ENCODE data around the gene MYRF. TPM values are rescaled to one million over a fixed set of nuclear protein-coding genes. Genes with fewer than 3 reads are reported as not detected.

Gene MYRF
- total and polyA plus RNA-seq, 2 of the 4 experiments (the other 2 are of a cell fraction): 1.6 to 10.7 TPM

- no peak for TF ChIP-seq USF2 (IDR thresholded peaks at IDR 0.05; ENCODE audit: low read depth, low read length)
These were observed 17.7 kb downstream of the MYRF start (continued) for GRCh38 chr11:61769946-61770683.

GRCh38 chr11:61771195-61771894 lies 18.9 kb downstream of the MYRF start:
- H3K36me3 ChIP-seq (ENCODE audit: control insufficient read depth, insufficient read depth, low read length): no peaks in the 10 kb centered on the region
- DNase-seq: no peak
- H2AFZ ChIP-seq (replicated peaks; ENCODE audit: low read length, poor library complexity): peak overlapping the region; percentile 14
- H3K9ac ChIP-seq (ENCODE audit: low read depth, low read length): no peak overlapping the region
- no peak overlapping the region for H2BK20ac ChIP-seq (ENCODE audit: low read depth, low read length)
- no peak overlapping the region for H3K4ac ChIP-seq (ENCODE audit: low read depth, low read length)
- no peak overlapping the region for H2BK120ac ChIP-seq (ENCODE audit: low read depth, low read length)
- peaks cover 10% of the 10 kb centered on the region for H3K4me1 ChIP-seq (ENCODE audit: control insufficient read depth, insufficient read depth, low read length)
- H2BK15ac ChIP-seq (ENCODE audit: low read depth, low read length): no peak overlapping the region
- H3K56ac ChIP-seq (ENCODE audit: extremely low read depth, insufficient read depth, low read length): no peak overlapping the region
- no peak overlapping the region for H3K27ac ChIP-seq (ENCODE audit: insufficient read depth, low read length)
- H3K14ac ChIP-seq (replicated peaks; ENCODE audit: low read depth, low read length): no peak overlapping the region
- ATAC-seq (ENCODE audit: low read depth): no peak
- no peak overlapping the region for H4K5ac ChIP-seq (ENCODE audit: low read depth, low read length)
- no peak overlapping the region for H3K4me2 ChIP-seq (ENCODE audit: low read depth, low read length)
- intact Hi-C loops (cut with micrococcal nuclease): no loop called here
- no peak overlapping the region for H4K91ac ChIP-seq (ENCODE audit: insufficient read depth, low read depth, low read length)
- H3K9me1 ChIP-seq (ENCODE audit: insufficient read depth, low read length): no peaks in the 10 kb centered on the region
- CTCF ChIA-PET: no interaction called here
- no peak overlapping the region for H3K4me3 ChIP-seq (ENCODE audit: insufficient read depth, low read depth, low read length)
- H4K20me1 ChIP-seq (ENCODE audit: insufficient read depth, low read length): no peaks in the 10 kb centered on the region
- H3K23ac ChIP-seq (ENCODE audit: low read depth, low read length): no peak overlapping the region
- dilution Hi-C loops (cut with HindIII; ENCODE audit: low sequenced_read_pairs, unreplicated experiment): no loop called here
- no peaks in the 10 kb centered on the region for H3K9me3 ChIP-seq (ENCODE audit: control insufficient read depth, insufficient read depth, low read length)
- H2BK5ac ChIP-seq (ENCODE audit: low read depth, low read length, poor library complexity, severe bottlenecking): no peak overlapping the region
- in situ Hi-C loops (cut with MboI; ENCODE audit: low sequenced_read_pairs): no loop called here
- H3K79me1 ChIP-seq (ENCODE audit: low read depth in 1 of 2, low read length in 2 of 2): no peaks in the 10 kb centered on the region; a peak in 1 of 4 replicates
- H3K18ac ChIP-seq (ENCODE audit: low read depth, low read length): no peak overlapping the region
- H2AK9ac ChIP-seq (replicated peaks; ENCODE audit: low read depth, low read length, poor library complexity): no peak overlapping the region
- H3K27me3 ChIP-seq (ENCODE audit: control insufficient read depth, insufficient read depth, low read length): no peaks in the 10 kb centered on the region
- POLR2A ChIA-PET (ENCODE audit: unreplicated experiment): no interaction called here
- no TSS peak for BruUV-seq (replicated peaks)
- no peak overlapping the region for H4K8ac ChIP-seq (ENCODE audit: low read depth in 2 of 2, low read length in 2 of 2)
- 80% methylated on average over 4 of the region's 15 CpGs; no CpG with 5 or more reads in 1 of the 2 experiments for WGBS, 2 experiments (ENCODE audit: extremely low coverage in 2 of 2, insufficient read length in 1 of 2)
- peak overlapping the region; percentile 78; the same call in 1 of the 2 replicates for H2AK5ac ChIP-seq (ENCODE audit: low read depth, low read length)
- no peak for TF ChIP-seq RCOR1 (IDR thresholded peaks at IDR 0.05; ENCODE audit: insufficient replicate concordance, low read length)
- no peak for TF ChIP-seq CTCF (conservative IDR thresholded peaks at IDR 0.05; ENCODE audit: low read depth, low read length)
- no peak for TF ChIP-seq CHD1 (IDR thresholded peaks at IDR 0.05; ENCODE audit: low read depth, low read length)
- TF ChIP-seq NFE2L2 (IDR thresholded peaks at IDR 0.05; ENCODE audit: low read depth, low read length): no peak
- TF ChIP-seq USF2 (IDR thresholded peaks at IDR 0.05; ENCODE audit: low read depth, low read length): no peak
- no peak for TF ChIP-seq RAD21 (IDR thresholded peaks at IDR 0.05; ENCODE audit: low read length)
- no peak for TF ChIP-seq ELK1 (IDR thresholded peaks at IDR 0.05; ENCODE audit: borderline replicate concordance, low read depth, low read length)
- no peak for TF ChIP-seq SMC3 (IDR thresholded peaks at IDR 0.05; ENCODE audit: low read depth, low read length)
- TF ChIP-seq BHLHE40 (IDR thresholded peaks at IDR 0.05; ENCODE audit: low read depth, low read length): no peak
